Stimulated activated CD8-positive, alpha-beta memory T cell treated with anti-CD3 and anti-CD28 coated beads, Interleukin-12 subunit alpha, Interleukin-12 subunit beta, amount 100 ng/mL, for 24 hours (primary cell): Measurements from ENCODE around the gene CCDC85A.
A peak's percentile ranks its signal among the peaks of the same experiment; 100 is the strongest.
"Not testable (repeated sequence)": the region's sequence is repeated elsewhere in the genome, so short reads cannot be mapped to it uniquely, and the experiment has no call there.

Experiments used
- DNase-seq: peaks from one replicate; pipeline ENCODE4 v3.0.0-alpha.2; 2020; ENCODE audit errors: extremely low read depth

The CCDC85A gene

GRCh38 chr2:56183643-56184499 lies at the start of gene CCDC85A:
Gene CCDC85A, plus strand, starts transcription at chr2:56183990. Its CDS starts 635 bp downstream, at chr2:56184625.
- peak; percentile 32 for DNase-seq

DNA sequence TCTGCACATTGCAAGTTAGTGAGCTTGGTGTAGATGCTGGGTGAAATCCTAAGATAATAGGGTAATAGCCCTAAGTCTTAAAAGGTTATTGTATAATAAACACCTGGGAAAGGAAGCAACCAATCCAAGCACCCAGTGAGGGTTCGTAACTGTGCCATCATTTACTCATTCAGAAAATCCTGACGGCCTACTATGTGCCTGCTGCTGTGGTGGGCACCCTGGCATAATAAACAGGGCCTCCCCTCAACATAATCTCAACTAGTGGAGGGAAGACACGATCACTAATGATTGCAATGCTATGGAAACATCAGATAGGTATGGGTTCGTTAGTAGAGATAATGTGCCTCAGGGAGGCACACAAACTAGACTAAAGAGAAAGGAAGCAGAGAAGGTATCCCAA lies 48.9 kb upstream of the CCDC85A start:
- DNase-seq = no peak

GRCh38 chr2:56142497-56143061 lies 41.2 kb upstream of the CCDC85A start:
- not testable (repeated sequence) for DNase-seq

DNA sequence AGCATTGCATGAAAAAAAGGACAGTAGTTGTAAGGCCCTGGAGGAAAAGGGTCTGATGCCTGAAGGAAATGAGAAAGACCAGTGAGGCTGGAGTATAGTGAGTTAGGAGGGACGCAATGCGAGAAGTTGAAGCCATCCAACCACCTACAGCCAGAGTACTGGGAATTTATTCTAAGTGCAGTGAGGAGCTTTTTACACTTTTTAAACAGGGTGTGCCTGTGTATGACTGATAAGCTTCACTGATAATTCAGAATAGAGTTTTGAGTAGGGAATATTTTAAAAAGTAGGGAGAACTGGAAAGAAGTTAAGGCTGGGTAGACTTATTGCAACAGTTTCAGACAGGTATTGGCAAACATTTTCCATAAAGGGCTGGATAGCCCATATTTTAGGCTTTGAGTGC lies 35.9 kb upstream of the CCDC85A start:
- no peak for DNase-seq

GRCh38 chr2:56148825-56149224 lies 35.0 kb upstream of the CCDC85A start:
- no peak for DNase-seq

- no peak for DNase-seq
Observed at GRCh38 chr2:56151841-56152240, 31.9 kb upstream of the CCDC85A start.

- no peak for DNase-seq
Observed at GRCh38 chr2:56155188-56155587, 28.6 kb upstream of the CCDC85A start.

DNA sequence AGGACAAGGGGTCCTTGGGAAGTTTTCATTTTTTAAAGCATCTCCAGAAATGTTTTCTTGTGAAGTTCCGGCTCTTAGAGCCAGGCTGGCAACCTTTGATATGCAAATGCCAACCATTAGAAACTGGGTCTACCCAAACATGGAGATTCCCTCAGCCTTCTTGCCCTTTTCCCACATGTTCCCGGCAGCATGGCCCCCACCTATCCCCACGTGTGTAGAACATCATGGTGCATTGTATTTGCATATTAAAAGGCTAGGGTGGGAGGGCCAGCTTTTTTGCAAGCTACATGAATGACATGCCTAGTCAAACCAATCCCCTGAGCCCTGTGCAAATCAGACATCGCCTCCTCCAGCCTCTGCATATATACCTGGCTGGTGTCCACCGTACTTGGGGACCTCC lies 23.9 kb upstream of the CCDC85A start:
- DNase-seq = not testable (repeated sequence)

DNA sequence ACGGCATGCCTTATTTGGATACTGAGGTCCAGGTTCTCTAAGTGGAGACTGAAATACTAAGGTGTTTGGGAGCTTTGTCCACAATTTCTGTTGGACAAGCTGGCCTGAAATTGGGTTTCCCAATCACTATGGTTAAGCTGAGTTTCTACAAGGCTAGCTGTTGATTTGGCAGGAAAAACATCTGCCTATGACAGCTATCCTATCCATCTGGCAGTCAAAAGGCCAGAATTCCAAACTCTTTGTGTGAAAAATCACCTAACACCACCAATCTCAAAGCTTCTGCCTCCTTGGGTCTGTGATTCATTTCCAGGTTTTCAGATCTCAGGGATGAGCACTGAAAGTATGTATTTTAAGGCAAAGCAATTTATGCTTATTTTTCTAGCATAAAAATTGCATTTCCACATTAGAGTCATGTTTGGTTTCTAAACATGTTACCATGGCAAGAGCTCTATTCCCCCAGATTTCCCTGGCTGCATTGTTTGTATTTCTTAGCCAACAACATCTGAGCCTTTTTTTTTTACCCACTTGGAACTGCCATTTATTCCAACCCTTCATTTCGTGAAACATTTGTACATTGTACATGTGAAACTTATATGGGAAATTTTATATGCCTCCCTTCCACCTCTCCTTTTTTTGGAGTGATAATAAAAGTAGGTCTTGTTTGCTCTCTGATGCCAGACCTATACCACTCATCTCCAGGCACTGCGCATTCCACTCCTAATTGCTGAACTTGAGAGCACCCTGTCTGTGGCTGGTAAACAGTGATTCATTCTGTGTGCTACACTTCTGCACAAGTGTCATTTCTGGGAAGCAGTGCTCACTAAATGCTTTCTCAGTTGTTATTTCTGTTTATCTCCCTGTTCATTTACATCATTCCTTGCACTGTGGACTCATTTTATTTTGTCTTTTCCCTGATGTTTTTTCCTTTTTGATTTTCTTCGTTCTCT lies 15.9 kb upstream of the CCDC85A start:
- no peak for DNase-seq

- DNase-seq = no peak
Observed at GRCh38 chr2:56169521-56169920, 14.3 kb upstream of the CCDC85A start.

GRCh38 chr2:56170504-56170903 lies 13.3 kb upstream of the CCDC85A start:
- no peak for DNase-seq

DNA sequence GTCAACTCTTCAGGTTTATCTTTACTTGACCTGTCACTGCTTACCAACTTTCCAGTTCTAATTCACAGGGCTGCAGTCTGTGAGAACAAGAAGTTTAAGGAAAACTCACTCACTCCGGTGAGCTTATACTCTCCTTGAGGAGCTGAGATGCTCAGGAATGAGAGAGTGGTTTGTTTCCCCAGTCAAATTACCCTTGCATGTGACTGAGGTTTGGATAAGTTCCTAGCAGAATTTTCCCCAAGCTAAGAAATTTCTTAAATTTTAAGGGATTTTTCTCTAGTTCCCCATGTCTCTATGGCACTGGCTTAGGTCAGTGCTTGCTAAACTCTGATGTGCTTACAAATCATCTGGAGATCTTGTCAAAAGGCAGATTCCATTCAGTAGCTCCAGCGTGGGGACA lies 12.8 kb upstream of the CCDC85A start:
- no peak for DNase-seq

DNA sequence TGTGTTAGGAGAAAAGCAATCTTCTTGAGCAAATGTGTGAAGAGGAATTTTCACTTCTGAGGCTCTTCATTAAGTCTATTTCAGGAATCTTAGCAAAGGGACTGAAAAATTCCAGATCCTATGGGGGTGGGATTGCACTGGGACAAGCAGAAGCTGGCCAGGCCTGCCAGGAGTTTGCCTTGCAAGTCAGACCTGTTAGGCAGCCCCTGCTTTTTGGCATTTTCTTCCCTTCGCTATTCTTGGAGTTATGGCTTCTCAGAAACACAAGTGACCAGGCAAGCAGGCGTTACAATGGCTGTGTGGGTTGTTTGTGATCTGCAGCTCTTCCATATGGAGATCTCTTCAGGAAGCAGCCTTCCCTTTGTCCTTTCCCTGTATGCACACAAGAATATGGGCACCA lies 8.0 kb upstream of the CCDC85A start:
- no peak for DNase-seq

DNA sequence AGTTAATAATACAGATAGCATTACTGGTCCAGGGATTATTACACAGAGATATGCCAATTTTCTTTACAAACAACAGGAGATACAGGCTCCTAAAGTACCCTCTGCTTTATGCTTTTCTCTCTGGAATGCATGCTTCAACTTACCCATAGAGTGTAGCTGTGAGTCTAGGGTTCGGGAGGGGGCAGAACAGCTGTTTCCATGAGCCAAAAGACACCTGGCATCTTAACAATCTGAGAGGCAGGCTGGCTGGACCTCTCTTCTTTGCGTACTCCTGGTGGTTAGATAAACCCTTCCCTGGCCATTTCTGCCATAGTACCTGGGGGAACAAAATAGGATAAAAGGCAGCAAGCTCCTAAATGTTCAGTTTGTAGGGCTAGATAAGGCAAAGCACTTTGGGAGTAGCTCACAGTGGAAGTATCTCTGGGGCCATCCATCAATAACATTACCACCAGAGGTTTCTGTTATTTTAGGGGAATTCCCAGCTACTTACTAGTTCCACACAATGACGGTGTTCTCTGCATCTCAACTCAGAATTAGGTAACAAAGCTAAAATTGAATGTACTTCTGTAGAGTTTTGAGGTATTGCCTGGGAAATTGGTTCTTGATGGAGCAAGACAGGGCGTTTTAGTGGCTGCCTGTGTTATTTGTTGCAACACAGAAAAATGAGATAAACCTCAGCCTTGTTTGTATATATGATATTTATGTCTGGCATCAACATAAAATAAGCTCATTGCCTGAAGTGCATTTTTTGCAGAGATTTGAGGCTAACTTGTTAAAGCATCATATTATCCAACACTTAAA lies 6.2 kb upstream of the CCDC85A start:
- no peak for DNase-seq

DNA sequence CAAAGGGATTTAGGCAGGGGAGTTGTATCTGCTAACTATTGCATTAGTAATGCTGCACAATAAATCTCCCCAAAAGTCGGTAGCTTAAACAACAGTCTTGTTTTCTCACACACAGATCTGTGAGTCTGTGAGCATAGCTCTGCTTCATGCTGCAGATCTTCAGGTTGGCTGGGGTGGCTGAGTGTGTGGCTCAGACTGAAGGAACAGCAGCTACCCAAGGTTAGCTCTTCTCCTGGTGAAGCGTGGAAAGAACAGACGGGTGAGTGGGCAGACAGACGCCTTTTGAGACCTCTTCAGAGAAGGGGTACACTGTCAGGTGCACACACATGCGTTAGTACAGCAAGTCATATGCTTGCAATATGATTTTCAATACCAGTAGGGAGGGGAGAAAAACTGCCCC lies 3.9 kb upstream of the CCDC85A start:
- no peak for DNase-seq

GRCh38 chr2:56182420-56182819 lies 1.4 kb upstream of the CCDC85A start:
- no peak for DNase-seq

- no peak for DNase-seq
Observed at GRCh38 chr2:56184500-56185011, 766 bp downstream of the CCDC85A start.

GRCh38 chr2:56185101-56185581 lies 1.4 kb downstream of the CCDC85A start:
- no peak for DNase-seq

DNA sequence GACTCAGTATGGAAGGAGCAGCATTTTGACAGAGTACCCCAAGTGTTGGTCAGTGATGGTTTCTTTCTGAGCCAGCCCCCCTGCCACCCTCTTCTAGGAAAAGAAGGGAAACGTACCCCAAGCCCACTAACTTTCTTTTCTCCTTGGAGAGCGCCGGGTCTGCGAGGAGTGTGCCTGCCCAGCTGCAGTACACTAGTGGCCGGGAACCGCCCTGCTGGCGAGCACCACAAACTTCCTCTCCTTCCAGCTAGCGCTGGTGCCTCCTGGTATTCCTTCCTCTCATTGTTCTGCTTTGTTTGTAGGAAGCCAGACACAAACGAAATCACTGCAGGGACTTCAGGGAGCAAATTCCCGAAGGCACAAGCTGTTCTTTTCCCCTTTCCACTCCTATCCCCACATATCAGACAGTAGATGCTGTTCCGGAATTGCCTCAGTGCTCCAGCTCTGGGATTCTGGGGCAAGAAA lies 1.8 kb downstream of the CCDC85A start:
- DNase-seq = no peak

DNA sequence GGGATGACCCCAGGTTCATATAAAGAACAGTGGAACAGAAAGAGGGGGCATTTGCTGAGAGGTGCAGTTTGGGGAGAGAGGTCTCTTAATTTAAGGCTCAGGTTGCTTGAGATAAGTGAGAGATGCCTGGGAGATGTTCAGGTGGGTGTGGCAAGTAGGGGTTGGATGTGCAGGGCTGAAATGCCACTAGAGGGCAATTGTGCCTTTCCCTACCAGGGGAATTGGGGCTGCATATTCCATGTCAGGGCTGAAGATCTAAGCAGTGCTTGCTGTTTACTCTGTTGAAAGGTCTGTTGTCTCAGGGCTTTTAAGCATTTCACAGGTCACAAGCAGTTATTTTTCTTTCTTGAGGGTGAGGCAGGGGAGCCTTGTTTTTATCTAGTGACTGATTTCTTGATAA lies 7.8 kb downstream of the CCDC85A start:
- DNase-seq = no peak
